ENCODE measurements around the gene SDK1.

DNA sequence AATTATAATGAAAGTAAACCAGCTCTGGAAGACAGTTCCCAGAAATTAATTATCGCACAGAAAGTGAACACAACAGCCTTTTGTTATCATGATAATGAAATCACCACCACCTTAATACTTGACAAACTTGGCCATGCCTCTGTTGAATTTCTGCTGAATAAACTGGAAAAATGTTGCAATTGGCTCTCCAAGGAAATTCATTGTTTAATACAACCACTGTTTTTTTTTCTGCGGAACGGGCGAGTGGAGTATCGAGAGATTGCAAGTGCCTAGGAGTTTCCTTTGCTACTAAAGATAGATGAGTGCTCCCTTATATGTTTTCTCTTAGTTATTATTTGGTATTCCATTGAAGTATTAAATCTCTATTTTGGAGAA, 657.0 kb downstream of the SDK1 start:
- TF ChIP-seq, protein P1, sequence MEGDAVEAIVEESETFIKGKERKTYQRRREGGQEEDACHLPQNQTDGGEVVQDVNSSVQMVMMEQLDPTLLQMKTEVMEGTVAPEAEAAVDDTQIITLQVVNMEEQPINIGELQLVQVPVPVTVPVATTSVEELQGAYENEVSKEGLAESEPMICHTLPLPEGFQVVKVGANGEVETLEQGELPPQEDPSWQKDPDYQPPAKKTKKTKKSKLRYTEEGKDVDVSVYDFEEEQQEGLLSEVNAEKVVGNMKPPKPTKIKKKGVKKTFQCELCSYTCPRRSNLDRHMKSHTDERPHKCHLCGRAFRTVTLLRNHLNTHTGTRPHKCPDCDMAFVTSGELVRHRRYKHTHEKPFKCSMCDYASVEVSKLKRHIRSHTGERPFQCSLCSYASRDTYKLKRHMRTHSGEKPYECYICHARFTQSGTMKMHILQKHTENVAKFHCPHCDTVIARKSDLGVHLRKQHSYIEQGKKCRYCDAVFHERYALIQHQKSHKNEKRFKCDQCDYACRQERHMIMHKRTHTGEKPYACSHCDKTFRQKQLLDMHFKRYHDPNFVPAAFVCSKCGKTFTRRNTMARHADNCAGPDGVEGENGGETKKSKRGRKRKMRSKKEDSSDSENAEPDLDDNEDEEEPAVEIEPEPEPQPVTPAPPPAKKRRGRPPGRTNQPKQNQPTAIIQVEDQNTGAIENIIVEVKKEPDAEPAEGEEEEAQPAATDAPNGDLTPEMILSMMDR (IDR thresholded peaks at IDR 0.05) = no peak
- TF ChIP-seq POLR2A (IDR thresholded peaks at IDR 0.05) = no peak
